OCI-LY7 (cell line): ENCODE data around the gene SETD1A. TPM values are rescaled to one million over a fixed set of nuclear protein-coding genes. Genes with fewer than 3 reads are reported as not detected.
A peak's percentile ranks its signal among the peaks of the same experiment; 100 is the strongest.

Experiments
- BruUV-seq: library from RNA; stranded (reverse); fragments of 400-500 nt; replicated peaks from 2 replicates; lab custom pipeline; 2021; lab: Mats Ljungman, UMichigan
- CTCF ChIA-PET: fragments of 300-600 bp; sonication (Branson Sonifier 250); formaldehyde crosslinking; loops from one replicate; lab custom pipeline; 2022; ENCODE audit warnings: antibody characterized with exemption; ENCODE audit not compliant: unreplicated experiment; lab: Charles Lee
- POLR2A ChIA-PET: fragments of 300-600 bp; sonication (Branson Sonifier 250); formaldehyde crosslinking; loops from one replicate; lab custom pipeline; 2022; ENCODE audit warnings: antibody characterized with exemption; lab: Charles Lee
- DNase-seq: peaks from one replicate; pipeline ENCODE4 v3.0.0-alpha.2; 2015; ENCODE audit warnings: low spot score
- H2AFZ ChIP-seq: fragments of 200-600 bp; sonication (generic), shearing (Covaris generic); 2 replicates; pipeline ENCODE4 v1.6.1; 2014; ENCODE audit warnings: mild to moderate bottlenecking, antibody characterized with exemption, low read length, moderate library complexity
- H3K27ac ChIP-seq: fragments of 200-600 bp; sonication (generic); 2 replicates; pipeline ENCODE4 v1.5.1; 2014; ENCODE audit warnings: mixed run types, low read depth, mild to moderate bottlenecking, moderate library complexity, low read length, inconsistent platforms; ENCODE audit not compliant: poor library complexity, severe bottlenecking
- H3K36me3 ChIP-seq: fragments of 200-600 bp; sonication (generic); 2 replicates; pipeline ENCODE4 v1.6.1; 2014; ENCODE audit warnings: mild to moderate bottlenecking, antibody characterized with exemption, low read length, moderate library complexity, mixed read lengths; ENCODE audit not compliant: insufficient read depth
- H3K4me1 ChIP-seq: fragments of 200-600 bp; sonication (generic); 2 replicates; pipeline ENCODE4 v1.5.1; 2014; ENCODE audit warnings: mild to moderate bottlenecking, low read length; ENCODE audit not compliant: insufficient read depth, poor library complexity, severe bottlenecking
- H3K4me2 ChIP-seq: fragments of 200-600 bp; sonication (generic); 2 replicates; pipeline ENCODE4 v1.6.1; 2014; ENCODE audit warnings: mild to moderate bottlenecking, low read length
- H3K4me3 ChIP-seq: fragments of 200-600 bp; sonication (generic); 2 replicates; pipeline ENCODE4 v1.5.1; 2014; ENCODE audit warnings: mild to moderate bottlenecking, low read depth, low read length; ENCODE audit not compliant: poor library complexity, severe bottlenecking
- H3K79me2 ChIP-seq: fragments of 200-600 bp; sonication (generic); 2 replicates; pipeline ENCODE4 v1.6.1; 2016; ENCODE audit warnings: low read depth, mild to moderate bottlenecking, low read length, moderate library complexity, mixed read lengths; ENCODE audit not compliant: insufficient read depth
- H3K9me2 ChIP-seq: fragments of 200-600 bp; sonication (generic); 2 replicates; pipeline ENCODE4 v1.6.1; 2016; ENCODE audit warnings: mild to moderate bottlenecking, low read length, mixed read lengths; ENCODE audit not compliant: insufficient read depth
- H3K9me3 ChIP-seq: fragments of 200-600 bp; sonication (generic); 2 replicates; pipeline ENCODE4 v1.6.1; 2014; ENCODE audit warnings: mild to moderate bottlenecking, mixed run types, low read length, mixed read lengths
- H4K20me1 ChIP-seq: fragments of 200-600 bp; sonication (generic); 2 replicates; pipeline ENCODE4 v1.6.1; 2014; ENCODE audit warnings: mild to moderate bottlenecking, antibody characterized with exemption, low read length, moderate library complexity, mixed read lengths; ENCODE audit not compliant: insufficient read depth
- EZH2phosphoT487 ChIP-seq: fragments of 200-600 bp; sonication (generic); IDR thresholded peaks from 2 replicates; pipeline ENCODE4 v1.6.1; 2018; ENCODE audit warnings: low read depth, borderline replicate concordance, mild to moderate bottlenecking, mixed run types, antibody characterized with exemption, low read length, moderate library complexity, mixed read lengths
- intact Hi-C: fragments of 100-400 bp; cut with micrococcal nuclease; formaldehyde crosslinking; loops from one replicate; pipeline ENCODE4 v1.10.0; 2022; ENCODE audit not compliant: unreplicated experiment
- total RNA-seq, 2 experiments: library from RNA; depleted of rRNA in 1 of 2; stranded (reverse); fragments of >200 nt in 1 of 2; shearing (Covaris generic) in 1 of 2; gene quantifications; 2 replicates each; pipeline ENCODE4 v1.2.3, GENCODE V29; 2014 to 2022
- TF ChIP-seq, protein P1 (sequence below): fragments of 200-600 bp; sonication (generic); conservative IDR thresholded peaks from 2 replicates; pipeline ENCODE4 v1.5.1; 2014; ENCODE audit warnings: mild to moderate bottlenecking, antibody characterized with exemption, low read length, moderate library complexity, mixed read lengths

The SETD1A gene
- total RNA-seq, 2 experiments from 2014 or later = 8.6 to 36.0 TPM

DNA sequence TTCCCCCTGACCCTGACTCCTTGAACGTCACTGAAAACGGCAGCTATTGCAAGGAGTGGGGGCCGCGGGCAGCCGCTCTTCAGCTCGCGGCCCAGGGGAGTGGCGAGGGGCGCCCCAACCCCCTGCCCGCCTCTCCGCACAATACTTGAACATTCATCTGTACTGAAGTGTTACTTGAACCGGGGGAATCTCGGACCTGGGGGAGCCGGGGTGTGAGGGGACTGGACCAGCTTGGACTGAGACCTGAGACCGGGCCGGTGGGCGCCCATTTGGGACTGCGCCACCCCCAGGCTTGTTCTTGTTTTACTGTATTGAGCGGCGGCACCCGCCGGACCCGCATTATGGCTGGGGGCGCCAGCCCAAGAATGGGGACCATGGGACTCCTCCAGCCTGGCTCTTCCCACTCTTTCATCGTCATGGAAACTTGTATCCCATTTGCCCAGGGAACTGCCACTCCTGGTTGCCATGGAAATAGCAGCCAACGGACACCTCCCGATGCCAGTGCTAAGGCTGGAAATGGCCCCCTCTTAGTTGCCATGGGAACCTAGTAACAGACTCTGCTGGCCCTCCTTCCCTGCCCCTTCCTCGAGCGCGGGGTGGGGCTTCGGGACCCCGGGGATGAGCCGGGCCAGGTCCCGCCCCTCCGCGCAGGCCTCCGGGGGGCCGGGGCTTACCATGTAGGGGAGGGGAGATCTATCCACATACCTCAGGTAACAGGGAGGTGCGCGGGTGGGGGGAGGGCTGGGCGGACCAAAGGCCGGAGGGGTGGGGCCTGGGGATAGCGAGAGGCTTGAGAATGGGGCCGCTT, 9.5 kb upstream of the SETD1A start:
- TF ChIP-seq EZH2phosphoT487 = no peak
- TF ChIP-seq, protein P1, sequence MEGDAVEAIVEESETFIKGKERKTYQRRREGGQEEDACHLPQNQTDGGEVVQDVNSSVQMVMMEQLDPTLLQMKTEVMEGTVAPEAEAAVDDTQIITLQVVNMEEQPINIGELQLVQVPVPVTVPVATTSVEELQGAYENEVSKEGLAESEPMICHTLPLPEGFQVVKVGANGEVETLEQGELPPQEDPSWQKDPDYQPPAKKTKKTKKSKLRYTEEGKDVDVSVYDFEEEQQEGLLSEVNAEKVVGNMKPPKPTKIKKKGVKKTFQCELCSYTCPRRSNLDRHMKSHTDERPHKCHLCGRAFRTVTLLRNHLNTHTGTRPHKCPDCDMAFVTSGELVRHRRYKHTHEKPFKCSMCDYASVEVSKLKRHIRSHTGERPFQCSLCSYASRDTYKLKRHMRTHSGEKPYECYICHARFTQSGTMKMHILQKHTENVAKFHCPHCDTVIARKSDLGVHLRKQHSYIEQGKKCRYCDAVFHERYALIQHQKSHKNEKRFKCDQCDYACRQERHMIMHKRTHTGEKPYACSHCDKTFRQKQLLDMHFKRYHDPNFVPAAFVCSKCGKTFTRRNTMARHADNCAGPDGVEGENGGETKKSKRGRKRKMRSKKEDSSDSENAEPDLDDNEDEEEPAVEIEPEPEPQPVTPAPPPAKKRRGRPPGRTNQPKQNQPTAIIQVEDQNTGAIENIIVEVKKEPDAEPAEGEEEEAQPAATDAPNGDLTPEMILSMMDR = no peak
- Histone ChIP-seq H3K9me3 (no peaks in the 10 kb centered on the region), H4K20me1 (no peaks in the 10 kb centered on the region), H2AFZ (no peak overlapping the region), H3K79me2 (no peaks in the 10 kb centered on the region), H3K27ac (no peak overlapping the region), H3K4me1 (peaks cover 24% of the 10 kb centered on the region), H3K9me2 (no peaks in the 10 kb centered on the region), H3K36me3 (peaks cover 15% of the 10 kb centered on the region), H3K4me2 (peak overlapping the region; percentile 77), H3K4me3 (peak overlapping the region; percentile 72)
- CTCF ChIA-PET = no interaction called here
- intact Hi-C loops = no loop called here
- DNase-seq = no peak
- TSS peak; percentile 53 for BruUV-seq
- POLR2A ChIA-PET = no interaction called here

DNA sequence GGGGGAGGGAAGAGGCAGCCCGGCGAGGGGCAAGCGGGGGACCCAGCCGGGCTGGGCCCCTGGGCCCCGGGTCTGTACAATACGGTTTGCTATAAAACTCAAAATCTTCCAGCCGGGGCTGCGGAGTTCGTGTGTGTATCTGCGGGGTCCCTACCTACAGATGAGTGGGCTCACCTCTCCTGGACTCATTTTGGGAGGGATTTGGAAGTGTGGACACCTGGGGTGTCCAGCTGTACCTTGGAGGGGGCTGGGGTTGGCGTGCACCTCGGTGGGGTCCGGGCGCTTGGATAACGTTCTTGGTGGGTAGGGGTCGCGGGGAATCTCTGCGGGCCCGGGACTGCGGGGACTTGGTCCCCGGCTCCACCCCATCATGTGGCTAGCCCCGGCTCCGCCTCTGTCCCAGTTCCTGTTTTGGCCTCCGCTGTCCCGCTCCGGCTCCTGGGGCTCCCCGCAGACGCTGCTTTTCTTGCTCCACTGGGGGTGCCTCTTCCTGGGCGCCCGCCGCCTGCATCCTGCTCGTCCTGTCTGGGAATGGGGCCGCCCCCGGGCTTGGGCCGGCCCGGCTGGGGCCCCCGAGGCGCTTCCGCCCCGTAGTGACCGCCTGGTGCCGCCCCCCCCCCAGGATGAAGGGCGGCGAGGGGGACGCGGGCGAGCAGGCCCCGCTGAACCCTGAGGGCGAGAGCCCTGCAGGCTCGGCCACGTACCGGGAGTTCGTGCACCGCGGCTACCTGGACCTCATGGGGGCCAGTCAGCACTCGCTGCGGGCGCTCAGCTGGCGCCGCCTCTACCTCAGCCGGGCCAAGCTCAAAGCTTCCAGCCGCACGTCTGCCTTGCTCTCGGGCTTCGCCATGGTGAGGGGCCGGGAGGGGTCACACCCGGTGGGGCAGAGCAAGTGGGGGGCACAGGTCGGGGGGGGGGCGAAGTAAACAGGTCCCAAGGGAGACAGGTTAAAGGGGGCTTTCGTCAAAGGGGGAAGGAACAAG, 8.6 kb upstream of the SETD1A start, which contains the start of gene ORAI3:
Gene ORAI3 (plus strand): TSS at position 402 of the 983 bp plus-strand sequence. CDS start 222 bp downstream, at position 624.
- POLR2A ChIA-PET = no interaction called here
- intact Hi-C loops = no loop called here
- peaks cover 10% of the 10 kb centered on the region for H3K36me3 ChIP-seq
- peak within 1 kb of the TSS; percentile 72 for H3K4me3 ChIP-seq
- CTCF ChIA-PET = interaction anchor here (0.6 kb wide), 1 partner anchor 414 kb away, joined by 19 read pairs; no protein-coding TSS in a partner anchor
- TF ChIP-seq EZH2phosphoT487 = no peak
- TF ChIP-seq, protein P1 = no peak
- no peaks in the 10 kb centered on the region for H3K9me2 ChIP-seq
- peaks cover 31% of the 10 kb centered on the region for H3K4me1 ChIP-seq
- no peaks in the 10 kb centered on the region for H3K79me2 ChIP-seq
- no peaks in the 10 kb centered on the region for H3K9me3 ChIP-seq
- no peaks in the 10 kb centered on the region for H4K20me1 ChIP-seq
- peak within 1 kb of the TSS; percentile 61 for H2AFZ ChIP-seq
- H3K4me2 ChIP-seq = peak within 1 kb of the TSS; percentile 77
- H3K27ac ChIP-seq = peak within 1 kb of the TSS; percentile 38
- BruUV-seq = no TSS peak
- DNase-seq = peak; percentile 66
